ENCODE data around the gene AFF2.
"Not testable (repeated sequence)": the region's sequence is repeated elsewhere in the genome, so short reads cannot be mapped to it uniquely, and the experiment has no call there.

Gene AFF2

DNA sequence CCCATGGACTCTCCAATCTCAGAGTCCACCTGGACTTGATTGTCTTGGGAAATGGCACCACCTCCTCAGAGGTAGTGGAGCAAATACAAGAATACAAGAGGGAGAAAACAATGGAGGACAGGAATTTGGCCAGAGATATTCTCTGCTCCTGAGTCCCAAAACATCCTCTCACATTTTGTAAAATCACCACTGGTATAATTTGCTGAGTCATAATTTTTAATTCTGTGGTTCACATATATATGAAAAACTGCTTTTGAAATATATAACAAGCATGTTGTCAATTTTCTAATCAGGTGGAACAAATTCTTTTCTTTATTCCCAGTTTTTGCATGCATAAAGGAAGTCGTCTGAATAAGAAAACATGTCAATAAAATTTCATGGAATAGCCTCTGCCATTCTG is 356.1 kb downstream of the AFF2 start:
- DNase-seq (ENCODE audit: low read depth): no peak

GRCh38 chrX:148865277-148866210 is 365.1 kb downstream of the AFF2 start:
- DNase-seq (ENCODE audit: low read depth): no peak

DNA sequence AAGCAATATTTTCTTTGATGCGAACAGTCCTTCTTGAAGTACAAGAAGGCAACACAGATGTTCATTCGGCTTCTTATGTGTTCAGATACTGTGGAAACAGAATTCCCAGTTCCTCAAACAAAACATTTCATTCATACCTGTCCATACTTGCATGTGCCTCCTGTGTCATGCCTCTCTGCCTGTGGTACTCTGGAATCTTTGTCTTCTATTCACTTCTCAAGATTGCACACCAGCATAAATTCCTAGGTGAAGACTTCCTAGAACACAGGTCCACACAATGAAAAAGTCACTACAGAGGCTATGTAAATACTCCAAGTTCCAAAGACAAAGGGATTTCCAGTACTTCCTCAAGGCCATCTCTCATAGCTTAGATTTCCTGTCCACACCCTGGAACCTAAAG is 367.2 kb downstream of the AFF2 start:
- DNase-seq (ENCODE audit: low read depth): no peak

- DNase-seq (ENCODE audit: low read depth): no peak
Observed at GRCh38 chrX:148871422-148872160, 371.2 kb downstream of the AFF2 start.

GRCh38 chrX:148872161-148872535 is 371.7 kb downstream of the AFF2 start:
- DNase-seq (ENCODE audit: low read depth): no peak

GRCh38 chrX:148872881-148873280 is 372.5 kb downstream of the AFF2 start:
- no peak for DNase-seq (ENCODE audit: low read depth)

- DNase-seq (ENCODE audit: low read depth): no peak
Observed at GRCh38 chrX:148874636-148875246, 374.3 kb downstream of the AFF2 start.

DNA sequence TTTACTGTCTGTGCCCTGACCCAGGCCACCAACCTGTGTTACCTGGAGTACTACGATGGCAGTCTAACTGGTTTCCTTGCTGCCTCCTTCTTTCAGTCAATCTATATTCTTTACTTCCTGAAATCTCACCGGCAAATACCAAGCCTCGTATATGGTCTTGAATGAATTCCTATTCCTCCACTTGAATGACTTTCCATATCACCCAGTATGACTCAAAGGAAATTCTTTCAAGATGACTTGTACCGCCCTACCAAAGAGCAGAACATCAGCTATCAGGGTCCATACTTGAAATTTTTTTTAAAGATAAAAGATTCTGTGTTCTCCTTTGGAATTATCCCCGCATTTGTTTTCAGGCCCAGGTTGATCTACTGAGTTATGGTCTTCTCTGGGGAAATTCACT is 378.0 kb downstream of the AFF2 start:
- DNase-seq (ENCODE audit: low read depth): no peak

GRCh38 chrX:148885203-148885602 is 384.8 kb downstream of the AFF2 start:
- no peak for DNase-seq (ENCODE audit: low read depth)

DNA sequence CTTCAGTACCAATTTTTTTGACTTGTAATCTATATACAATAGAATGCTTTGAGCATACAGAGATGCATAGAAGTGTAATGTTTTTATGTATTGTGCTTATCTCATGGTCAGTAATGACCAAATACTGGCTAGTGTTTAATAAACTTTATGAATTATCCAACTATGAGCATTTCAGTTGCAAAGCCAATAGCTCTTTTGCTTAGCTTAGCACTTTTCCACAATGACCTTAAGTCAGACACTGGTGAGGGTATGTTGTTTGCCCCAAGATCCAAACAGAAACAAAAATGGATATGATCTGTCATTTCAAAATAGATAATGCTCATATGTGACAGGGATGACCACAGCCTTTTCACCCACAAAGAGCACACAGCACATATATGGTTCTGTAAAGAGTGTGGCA is 393.0 kb downstream of the AFF2 start:
- no peak for DNase-seq (ENCODE audit: low read depth)

GRCh38 chrX:148902581-148902980 is 402.2 kb downstream of the AFF2 start:
- no peak for DNase-seq (ENCODE audit: low read depth)

GRCh38 chrX:148903176-148903575 is 402.8 kb downstream of the AFF2 start:
- DNase-seq (ENCODE audit: low read depth): no peak

GRCh38 chrX:148904421-148905111 is 404.1 kb downstream of the AFF2 start:
- DNase-seq (ENCODE audit: low read depth): no peak

DNA sequence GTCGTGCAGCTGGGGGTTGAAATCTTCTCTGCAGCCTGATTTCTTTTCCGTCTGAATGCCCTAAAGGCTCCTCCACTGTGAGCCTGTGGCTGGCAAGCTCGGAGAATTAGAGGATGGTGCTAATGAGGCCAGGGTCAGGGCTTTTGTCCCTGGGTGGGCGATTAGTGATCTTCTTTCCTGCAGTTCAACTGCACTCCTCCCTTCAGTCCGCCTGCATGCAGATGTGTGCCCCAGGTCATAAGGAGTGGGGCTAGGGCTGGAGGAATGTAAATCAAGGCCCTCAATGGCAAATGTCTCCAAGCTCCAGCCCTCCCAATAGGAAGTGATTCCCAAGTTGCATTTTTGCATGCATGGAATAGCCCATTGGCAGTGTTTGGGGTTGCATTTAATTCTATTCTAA is 405.0 kb downstream of the AFF2 start:
- DNase-seq (ENCODE audit: low read depth): no peak

DNA sequence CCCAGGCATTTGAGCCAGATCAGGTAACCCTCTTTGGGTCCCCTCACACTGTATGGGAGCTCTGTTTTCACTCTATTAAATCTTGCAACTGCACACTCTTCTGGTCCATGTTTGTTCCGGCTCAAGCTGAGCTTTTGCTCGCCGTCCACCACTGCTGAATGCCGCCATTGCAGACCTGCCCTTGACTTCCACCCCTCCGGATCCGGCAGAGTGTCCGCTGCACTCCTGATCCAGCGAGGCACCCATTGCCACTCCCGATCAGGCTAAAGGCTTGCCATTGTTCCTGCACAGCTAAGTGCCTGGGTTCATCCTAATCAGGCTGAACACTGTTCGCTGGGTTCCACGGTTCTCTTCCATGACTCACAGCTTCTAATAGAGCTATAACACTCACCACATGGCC is 406.2 kb downstream of the AFF2 start:
- DNase-seq (ENCODE audit: low read depth): not testable (repeated sequence)

- no peak for DNase-seq (ENCODE audit: low read depth)
Observed at GRCh38 chrX:148909758-148910157, 409.3 kb downstream of the AFF2 start.

GRCh38 chrX:148913971-148914370 is 413.6 kb downstream of the AFF2 start:
- DNase-seq (ENCODE audit: low read depth): no peak

DNA sequence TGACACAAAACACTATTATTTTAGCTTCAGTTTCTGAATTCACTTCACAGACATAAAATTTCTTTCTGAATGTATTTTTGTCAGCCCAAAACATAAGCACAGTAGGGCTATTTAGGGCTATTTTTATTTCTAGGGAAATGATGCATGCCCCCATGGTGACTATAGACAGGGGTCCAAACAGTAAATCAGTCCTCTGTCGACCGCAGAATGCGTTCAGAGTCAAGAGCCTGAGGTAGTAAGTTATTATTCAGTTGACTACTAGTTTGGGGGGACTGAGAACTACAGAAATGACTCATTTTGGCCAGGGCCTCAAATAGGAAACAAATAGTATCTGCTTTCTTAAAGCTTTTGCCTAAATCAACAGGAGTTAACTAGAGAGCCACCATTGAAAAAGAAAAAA is 414.4 kb downstream of the AFF2 start:
- no peak for DNase-seq (ENCODE audit: low read depth)

- no peak for DNase-seq (ENCODE audit: low read depth)
Observed at GRCh38 chrX:148915474-148915873, 415.1 kb downstream of the AFF2 start.

DNA sequence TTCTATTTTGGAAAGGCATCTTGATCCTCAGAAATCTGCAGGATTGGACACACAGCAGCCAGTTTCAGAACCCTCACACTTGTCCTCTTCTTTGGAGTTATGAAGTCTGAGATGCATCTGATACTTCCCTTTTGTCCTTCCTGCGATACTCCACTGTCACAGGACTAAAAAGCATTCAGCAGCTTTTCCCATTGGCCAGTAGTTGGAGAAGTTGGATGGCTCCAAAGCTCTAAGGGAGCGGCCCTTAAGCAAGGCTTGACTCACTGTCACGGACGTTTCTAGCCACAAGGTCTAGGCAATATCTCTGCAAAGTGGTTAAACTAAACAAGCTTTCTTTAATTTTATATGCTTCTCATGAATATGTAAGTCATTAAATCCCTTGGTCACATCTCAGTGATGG is 417.0 kb downstream of the AFF2 start:
- no peak for DNase-seq (ENCODE audit: low read depth)

DNA sequence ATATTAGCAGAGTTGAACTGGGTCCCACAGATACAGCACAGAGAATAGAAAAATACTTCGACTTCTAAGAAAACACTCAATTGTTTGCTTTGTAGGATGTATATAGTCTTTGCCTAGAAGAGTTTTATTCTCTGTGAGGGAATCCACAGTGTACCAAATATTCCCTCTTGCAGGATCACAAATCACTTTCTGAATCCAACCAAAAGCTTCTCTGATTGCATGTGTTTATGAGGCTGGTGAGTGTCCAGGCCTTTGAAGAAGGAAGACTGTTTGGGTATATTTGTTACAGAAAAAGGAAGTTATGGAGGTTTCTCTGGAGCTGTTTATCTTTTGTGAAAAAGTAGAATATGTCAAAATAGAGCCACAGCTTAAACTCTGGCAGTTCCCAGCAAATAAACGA is 423.2 kb downstream of the AFF2 start:
- DNase-seq (ENCODE audit: low read depth): no peak

DNA sequence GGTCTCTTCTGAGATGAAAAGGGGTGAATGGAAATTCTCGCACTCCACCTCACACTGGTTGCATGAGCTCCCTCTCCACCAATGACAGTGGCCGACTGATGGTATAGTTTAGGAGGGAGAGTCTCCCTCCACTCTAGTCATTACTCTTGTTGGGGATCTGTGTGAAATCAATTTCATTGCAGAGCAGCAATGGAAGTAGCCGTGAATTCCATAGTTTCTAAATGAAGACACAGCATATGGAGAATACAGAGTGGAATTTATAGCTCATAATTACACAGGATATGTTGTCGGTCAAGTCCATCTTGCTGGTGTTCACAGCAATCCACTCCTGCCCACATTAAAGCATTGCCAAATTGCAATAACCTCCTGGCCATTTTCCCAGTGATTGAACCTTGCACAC is 426.0 kb downstream of the AFF2 start:
- DNase-seq (ENCODE audit: low read depth): no peak
